Brain pericyte (primary cell): ENCODE data around the gene E2F2.

Source experiments
- DNase-seq: peaks from one replicate; pipeline ENCODE4 v3.0.0-alpha.2; 2012; ENCODE audit warnings: low read depth, low spot score

The E2F2 gene

DNA sequence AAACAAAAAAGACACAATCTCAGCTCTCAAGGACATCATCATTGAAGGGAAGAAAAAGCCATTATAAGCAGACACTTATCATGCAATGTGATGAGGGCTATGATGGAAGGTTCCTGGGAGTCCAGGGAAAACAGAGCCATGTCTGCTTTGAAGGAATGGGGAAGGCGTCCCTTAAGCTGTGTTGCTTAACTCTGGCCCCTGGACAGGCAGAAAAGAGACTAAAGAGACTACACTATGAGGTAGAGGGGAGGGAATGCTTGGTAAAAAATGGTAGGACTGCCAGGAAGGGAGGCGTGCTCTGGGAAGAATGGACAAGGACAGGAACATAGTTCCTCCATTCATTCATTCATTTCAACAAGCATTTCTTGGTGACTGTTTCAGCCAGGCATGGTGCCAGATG lies 68.3 kb downstream of the E2F2 start:
- no peak for DNase-seq

DNA sequence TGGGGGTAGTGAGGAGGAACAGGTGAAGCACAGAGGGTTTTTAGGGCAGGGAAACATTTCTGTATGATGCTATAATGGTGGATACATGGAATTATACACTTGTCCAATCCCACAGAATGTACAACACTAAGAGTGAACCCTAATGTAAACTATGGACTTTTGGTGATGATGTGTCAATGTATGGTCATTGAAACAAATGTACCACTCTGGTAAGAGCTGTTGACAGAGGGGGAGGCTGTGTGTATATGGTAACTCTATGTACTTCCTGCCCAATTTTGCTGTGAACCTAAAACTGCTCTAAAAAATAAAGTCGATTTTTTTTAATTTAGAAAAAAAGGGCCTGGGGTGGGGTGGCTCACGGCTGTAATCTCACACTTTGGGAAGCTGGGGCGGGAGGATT lies 70.0 kb downstream of the E2F2 start:
- no peak for DNase-seq

DNA sequence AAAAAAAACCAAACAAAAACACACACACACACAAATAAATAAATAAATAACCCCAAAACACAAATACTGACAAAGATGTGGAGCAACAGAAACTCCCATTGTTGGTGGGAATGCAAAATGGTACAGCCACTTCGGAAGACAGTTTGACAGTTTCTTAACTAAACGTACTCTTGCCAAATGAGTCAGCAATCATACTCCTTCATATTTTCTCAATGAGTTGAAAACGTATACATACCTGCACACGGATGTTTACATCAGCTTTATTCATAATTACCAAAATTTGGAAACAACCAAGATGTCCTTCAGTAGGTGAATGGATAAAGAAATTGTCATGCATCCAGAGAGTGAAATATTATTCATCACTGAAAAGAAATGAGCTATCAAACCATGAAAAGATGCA lies 70.5 kb downstream of the E2F2 start:
- DNase-seq, result no peak

DNA sequence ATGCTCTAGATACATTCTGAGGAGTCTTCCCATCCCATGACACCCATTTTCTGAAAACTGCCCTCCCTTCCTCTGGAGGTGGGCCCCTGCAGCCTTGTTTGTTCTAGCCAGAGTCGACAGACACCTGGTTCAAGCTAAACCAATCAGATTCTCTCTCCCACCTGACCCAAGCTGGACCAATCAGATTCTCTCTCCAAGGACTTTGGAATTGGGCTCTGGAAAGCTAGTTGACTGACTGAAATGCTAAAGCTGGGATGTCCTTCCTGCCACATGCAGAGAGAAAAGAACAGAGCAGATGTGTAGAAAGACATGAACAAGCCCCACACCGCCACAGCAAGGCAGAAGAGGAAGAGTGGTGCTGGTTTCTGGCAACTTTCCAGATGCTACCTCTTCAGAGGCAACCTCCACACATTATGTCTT lies 71.7 kb downstream of the E2F2 start:
- no peak for DNase-seq
